Stimulated activated CD4-positive, alpha-beta T cell treated with anti-CD3 and anti-CD28 coated beads, Interleukin-2, amount 100 ng/mL, for 4 hours (primary cell): Measurements from ENCODE around the gene NMNAT2.
"Not testable (repeated sequence)": the region's sequence is repeated elsewhere in the genome, so short reads cannot be mapped to it uniquely, and the experiment has no call there.

Experiments used
- DNase-seq: peaks from one replicate; pipeline ENCODE4 v3.0.0-alpha.2; 2020; ENCODE audit warnings: low read depth

The NMNAT2 gene

GRCh38 chr1:183417772-183418491 is at the start of gene NMNAT2:
NMNAT2 (minus strand) TSS chr1:183418380; CDS start chr1:183418267, 113 bp downstream.
- DNase-seq, result no peak

- DNase-seq, result no peak
Observed at GRCh38 chr1:183467687-183468086, 49.5 kb upstream of the NMNAT2 start.

GRCh38 chr1:183466781-183467180 is 48.6 kb upstream of the NMNAT2 start:
- DNase-seq, result no peak

- DNase-seq, result no peak
Observed at GRCh38 chr1:183463566-183463965, 45.4 kb upstream of the NMNAT2 start.

GRCh38 chr1:183461350-183461749 is 43.2 kb upstream of the NMNAT2 start:
- no peak for DNase-seq

- DNase-seq, result no peak
Observed at GRCh38 chr1:183460596-183460995, 42.4 kb upstream of the NMNAT2 start.

- DNase-seq, result no peak
Observed at GRCh38 chr1:183457449-183457848, 39.3 kb upstream of the NMNAT2 start.

- DNase-seq, result no peak
Observed at GRCh38 chr1:183456826-183457225, 38.6 kb upstream of the NMNAT2 start.

- no peak for DNase-seq
Observed at GRCh38 chr1:183454377-183454776, 36.2 kb upstream of the NMNAT2 start.

GRCh38 chr1:183450093-183450492 is 31.9 kb upstream of the NMNAT2 start:
- DNase-seq, result no peak

- no peak for DNase-seq
Observed at GRCh38 chr1:183449223-183449770, 31.1 kb upstream of the NMNAT2 start.

GRCh38 chr1:183444243-183444642 is 26.1 kb upstream of the NMNAT2 start:
- DNase-seq, result no peak

GRCh38 chr1:183443466-183443865 is 25.3 kb upstream of the NMNAT2 start:
- DNase-seq, result no peak

GRCh38 chr1:183443011-183443410 is 24.8 kb upstream of the NMNAT2 start:
- no peak for DNase-seq

- no peak for DNase-seq
Observed at GRCh38 chr1:183438060-183438459, 19.9 kb upstream of the NMNAT2 start.

- DNase-seq, result no peak
Observed at GRCh38 chr1:183435497-183435896, 17.3 kb upstream of the NMNAT2 start.

- DNase-seq, result no peak
Observed at GRCh38 chr1:183433703-183434102, 15.5 kb upstream of the NMNAT2 start.

- DNase-seq, result no peak
Observed at GRCh38 chr1:183432548-183432875, 14.3 kb upstream of the NMNAT2 start.

- no peak for DNase-seq
Observed at GRCh38 chr1:183431840-183432547, 13.8 kb upstream of the NMNAT2 start.

GRCh38 chr1:183427591-183427990 is 9.4 kb upstream of the NMNAT2 start:
- DNase-seq, result not testable (repeated sequence)

- no peak for DNase-seq
Observed at GRCh38 chr1:183424691-183425090, 6.5 kb upstream of the NMNAT2 start.

GRCh38 chr1:183423541-183423940 is 5.4 kb upstream of the NMNAT2 start:
- DNase-seq, result no peak

- no peak for DNase-seq
Observed at GRCh38 chr1:183419399-183419798, 1.2 kb upstream of the NMNAT2 start.
